Renal cortical epithelial cell (primary cell): Measurements from ENCODE around the gene UGT1A4. TPM values are rescaled to one million over a fixed set of nuclear protein-coding genes. Genes with fewer than 3 reads are reported as not detected.

Experiments
- DNase-seq: peaks from one replicate; pipeline ENCODE4 v3.0.0-alpha.2; 2011; ENCODE audit warnings: low read depth
- total RNA-seq: library from RNA; depleted of rRNA; stranded (reverse); fragments of >200 nt; gene quantifications from 2 replicates; pipeline ENCODE4 v1.2.3, GENCODE V29; 2014

Gene UGT1A4
- total RNA-seq, 1 donor from 2014 or later, result 3.8 TPM

DNA sequence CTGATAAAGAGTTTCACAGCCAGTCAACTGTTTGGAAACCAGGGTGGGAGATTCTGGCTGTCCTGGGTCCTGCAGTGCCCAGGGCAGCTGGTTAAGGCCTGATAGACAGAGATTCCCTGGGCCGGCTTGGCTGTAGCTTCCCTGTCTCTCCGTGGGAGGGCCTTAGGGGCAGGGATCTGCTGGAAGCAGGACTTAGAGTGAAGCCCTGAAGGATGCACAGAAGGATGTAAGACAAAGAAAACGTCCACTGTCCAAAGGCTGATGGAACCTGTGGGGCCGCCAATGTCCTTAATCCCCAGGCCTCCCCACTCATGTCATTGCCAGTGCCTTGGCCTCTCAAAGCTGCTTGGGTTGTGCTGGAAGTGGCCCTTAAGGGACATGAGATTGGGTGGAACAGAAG is 92.6 kb downstream of the UGT1A4 start:
- no peak for DNase-seq

DNA sequence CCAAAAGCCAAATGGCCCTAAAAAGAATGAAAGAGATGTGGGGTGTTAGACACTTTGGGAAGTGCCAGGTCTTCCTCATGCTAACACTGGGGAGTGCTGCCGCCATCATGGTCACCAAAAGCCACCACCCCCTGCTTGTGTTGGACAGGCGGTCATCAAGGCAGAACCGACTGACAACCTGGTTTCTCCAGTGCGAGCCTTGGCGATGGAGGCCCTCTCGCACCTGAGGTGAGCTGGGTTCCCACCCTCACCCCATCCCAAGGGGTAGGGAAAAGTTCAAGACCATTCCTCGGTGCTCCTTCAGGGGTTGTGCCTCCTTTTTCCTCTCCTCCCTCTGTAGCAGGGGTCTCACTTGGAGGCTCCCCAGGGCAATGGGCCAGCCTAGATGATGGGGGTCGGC is 93.2 kb downstream of the UGT1A4 start:
- DNase-seq, result no peak

DNA sequence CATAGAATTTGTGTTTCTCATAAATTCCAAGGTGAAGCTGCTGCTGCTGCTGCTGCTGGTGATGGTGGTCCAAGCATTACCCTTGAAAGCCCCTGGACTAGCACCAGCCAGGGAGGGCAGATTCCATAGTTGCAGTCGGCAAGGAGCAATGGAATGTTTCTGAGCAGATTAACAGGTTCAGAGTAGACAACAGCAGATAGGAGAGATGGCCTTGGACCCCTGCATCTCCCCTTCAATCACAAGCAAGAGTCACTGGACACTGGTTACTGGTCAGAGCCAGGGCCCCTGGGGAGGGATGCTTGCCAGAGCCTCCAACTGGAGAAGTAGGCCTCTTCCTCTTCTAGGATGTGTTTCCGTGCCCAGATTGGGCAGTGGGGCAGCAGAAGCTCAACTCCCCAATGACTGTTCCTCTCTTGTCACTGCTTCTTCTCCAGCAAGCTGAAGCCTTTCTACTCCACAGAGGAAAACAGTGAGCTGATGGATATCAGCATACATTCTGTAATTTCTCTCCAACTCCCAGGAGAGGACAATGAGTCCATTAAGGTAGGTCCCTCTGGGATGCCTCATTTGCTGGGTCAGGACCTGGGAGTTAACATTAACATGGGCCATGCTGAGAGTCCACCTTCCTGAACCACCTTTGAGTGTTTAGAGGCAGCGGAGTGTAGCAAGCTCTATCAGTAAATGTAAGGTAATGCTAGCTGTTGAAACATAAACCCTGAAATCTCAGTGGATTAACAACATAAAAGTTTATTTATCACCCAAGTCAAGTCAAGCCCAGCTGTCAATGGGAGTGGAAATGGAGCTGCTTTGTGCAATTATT is 94.9 kb downstream of the UGT1A4 start:
- peak; percentile 12 for DNase-seq

DNA sequence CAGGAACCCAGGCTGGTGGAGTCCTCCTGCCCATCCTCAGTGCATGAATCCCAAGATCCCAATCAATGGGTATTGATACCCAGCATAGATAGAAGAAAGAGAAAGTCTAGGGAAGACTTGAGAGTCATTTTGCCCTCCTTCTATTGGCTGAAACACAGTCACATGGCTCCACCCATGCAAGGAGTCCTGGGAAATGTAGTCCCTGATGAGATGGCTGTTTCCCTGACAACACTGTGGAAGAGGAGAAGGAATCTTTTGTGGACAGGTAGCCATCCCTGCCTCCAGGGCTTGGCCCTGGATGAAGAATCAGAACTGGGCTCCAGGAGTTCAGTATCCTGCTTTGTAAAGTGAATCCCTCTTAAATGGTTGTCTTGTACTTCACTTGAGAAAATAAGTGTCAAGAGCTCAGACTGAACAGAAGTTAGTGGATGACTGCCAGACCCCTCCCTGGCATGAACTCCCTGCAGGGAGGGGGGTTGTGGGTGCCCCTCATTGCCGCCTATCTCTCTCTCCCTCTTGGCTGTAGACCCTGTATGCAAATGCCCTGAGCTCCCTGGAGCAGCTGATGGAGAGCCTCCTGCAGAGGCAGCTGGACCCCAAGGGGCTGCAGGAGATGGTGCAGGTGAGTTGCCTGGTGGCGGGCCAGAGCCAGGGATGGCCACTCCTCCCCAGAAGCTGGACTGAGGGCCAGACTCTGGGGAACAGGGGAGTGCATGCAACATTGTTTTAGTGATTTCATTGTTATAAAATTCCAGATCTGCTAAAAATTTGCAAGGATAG is 95.7 kb downstream of the UGT1A4 start:
- peak; percentile 6 for DNase-seq

GRCh38 chr2:233815861-233816260 is 97.3 kb downstream of the UGT1A4 start:
- no peak for DNase-seq

GRCh38 chr2:233816334-233816733 is 97.8 kb downstream of the UGT1A4 start:
- DNase-seq, result no peak

DNA sequence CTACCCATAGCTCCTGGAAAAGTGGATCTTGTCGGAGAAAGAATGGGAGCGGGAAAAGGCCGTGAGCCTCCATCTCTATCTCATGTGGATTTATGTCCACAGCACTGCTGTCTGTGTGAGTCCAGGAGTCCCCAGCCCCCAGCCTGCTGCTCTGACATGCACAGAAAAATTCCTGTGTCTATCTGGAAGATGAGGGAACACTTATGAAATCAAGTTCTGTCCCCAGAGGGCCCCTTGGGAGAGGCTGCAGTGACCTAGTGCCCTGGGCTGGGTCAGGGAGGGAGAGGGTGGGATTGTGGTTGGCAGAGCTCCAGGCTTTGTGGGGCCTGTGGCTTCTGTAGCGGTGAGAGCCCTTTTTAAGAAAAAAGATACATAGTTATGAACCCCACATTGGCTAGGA is 98.2 kb downstream of the UGT1A4 start:
- no peak for DNase-seq

DNA sequence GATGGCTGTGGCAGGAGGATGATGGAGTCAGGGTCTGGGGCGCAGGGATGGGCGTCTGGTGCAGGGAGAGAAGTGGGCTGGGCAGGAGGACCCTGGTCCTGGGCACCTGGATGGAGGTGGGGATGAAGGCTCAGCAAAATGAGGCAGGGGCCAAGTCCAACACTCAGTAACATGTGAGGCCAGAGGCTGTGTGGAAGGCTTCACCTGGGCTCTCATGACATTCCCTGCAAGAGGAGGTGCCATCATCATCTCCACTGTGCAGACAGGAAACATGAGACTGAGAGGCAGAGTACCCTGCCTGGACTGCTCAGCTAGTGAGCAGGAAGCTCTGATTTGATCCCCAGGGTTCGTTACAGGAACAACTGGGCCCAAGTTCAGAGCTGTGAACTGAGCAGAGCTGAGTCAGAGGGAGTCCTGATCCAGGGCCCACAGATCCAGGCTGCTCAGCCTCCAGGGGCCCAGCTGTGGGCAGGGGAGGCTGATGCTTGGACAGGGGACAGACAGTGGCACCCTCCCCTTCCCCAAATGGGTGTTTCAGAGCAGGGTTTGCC is 98.9 kb downstream of the UGT1A4 start:
- DNase-seq, result no peak

DNA sequence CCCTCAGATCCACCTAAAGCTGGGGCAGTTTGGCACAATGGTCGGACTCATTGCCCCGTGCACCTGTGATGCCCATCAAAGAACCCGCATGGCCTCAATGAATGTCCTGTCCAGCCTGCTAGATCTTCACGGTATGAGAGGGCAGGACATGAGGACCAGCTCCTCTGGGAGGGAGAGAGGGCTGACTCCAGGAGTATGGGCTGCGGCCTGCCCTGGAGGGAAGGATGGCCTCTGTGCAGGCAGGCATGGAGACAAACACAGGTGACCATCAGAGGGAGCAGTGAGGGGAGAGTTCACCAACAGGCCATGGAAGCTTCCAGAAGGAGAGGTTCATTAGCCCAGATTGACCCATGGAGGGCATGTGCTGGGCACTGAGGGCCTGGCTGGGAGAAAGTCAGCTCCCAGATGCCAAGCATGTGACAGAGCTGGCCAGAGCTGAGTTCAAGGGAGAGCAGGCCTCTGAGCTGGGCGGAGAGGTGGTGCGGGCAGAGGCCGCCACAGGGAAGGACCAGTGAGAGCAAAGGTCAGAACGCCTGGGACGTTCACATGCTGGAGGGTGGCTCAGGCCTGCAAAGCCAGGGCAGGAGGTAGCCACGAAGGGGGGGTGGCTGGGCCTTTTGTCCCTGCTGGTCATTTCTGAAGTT is 99.6 kb downstream of the UGT1A4 start:
- DNase-seq, result no peak

DNA sequence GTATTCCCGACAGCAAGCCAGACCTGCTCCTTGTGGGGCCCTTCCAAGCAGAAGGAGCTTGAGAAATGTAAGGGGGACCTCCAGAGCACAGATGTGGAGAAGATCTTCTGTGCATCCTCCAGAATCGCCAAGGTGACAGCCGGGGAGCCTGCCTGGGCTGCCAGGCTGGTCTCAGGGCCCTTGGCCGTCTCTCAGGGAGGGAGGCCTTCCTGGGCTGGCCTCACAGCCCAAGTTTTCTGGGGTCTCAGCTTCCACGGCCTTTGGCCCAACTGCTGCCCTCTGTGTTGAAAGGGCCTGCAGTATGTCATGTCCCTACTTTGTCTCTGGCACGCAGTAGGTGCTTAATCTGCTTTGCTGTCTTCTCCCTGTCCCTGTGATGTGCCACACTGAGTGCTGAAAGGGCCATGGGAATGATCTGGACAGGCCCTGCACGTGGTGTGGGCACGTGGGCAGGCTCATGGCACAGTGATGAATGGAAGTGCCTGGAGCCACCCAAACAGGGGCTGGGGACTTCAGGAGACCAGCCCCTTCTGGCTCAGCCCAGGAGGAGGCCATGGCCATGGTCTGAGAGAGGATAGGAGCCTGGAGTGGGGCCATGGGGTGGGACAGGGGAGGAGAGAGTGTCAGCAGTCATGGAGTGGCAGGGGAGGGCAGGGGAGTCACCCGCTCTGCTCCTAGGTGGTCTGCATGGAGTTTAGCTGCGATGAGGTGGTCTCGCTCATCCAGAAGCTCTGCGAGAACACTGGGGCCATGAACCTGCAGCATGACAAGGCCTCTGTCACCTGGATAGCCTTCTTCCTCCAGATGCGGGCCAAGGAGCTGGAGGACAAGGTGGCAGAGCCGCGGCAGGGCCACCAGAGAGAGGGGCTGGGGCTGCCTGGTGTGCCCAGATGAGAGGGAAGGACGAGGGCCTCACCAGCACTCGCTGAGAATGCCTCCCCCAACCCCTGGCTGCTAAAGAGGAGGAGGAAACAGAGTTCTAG is 100.4 kb downstream of the UGT1A4 start:
- no peak for DNase-seq

- DNase-seq, result no peak
Observed at GRCh38 chr2:233819884-233820773, 101.6 kb downstream of the UGT1A4 start.

GRCh38 chr2:233820774-233821105 is 102.2 kb downstream of the UGT1A4 start:
- DNase-seq, result no peak

GRCh38 chr2:233821196-233821595 is 102.7 kb downstream of the UGT1A4 start:
- DNase-seq, result no peak

- no peak for DNase-seq
Observed at GRCh38 chr2:233821709-233822100, 103.2 kb downstream of the UGT1A4 start.

GRCh38 chr2:233822101-233822771 is 103.7 kb downstream of the UGT1A4 start:
- no peak for DNase-seq
